NCI-H82 treated with DMSO at 0.1 percent for 48 hours (cell line): ENCODE data around the gene CFAP210.

Experiments
- DNase-seq: peaks from one replicate; lab custom pipeline; 2025; ENCODE audit not compliant: unreplicated experiment; lab: John Stamatoyannopoulos, UW

Gene CFAP210

GRCh38 chr2:169694113-169694893 lies at the start of gene CFAP210, which contains the start of gene PHOSPHO2:
CFAP210 (minus strand) TSS chr2:169694405; CDS start chr2:169694327, 78 bp downstream.
PHOSPHO2 (plus strand) TSS chr2:169694469; CDS start chr2:169700972, 6,503 bp downstream.
- DNase-seq, result peak; percentile 88

GRCh38 chr2:169743549-169743948 lies 49.3 kb upstream of the CFAP210 start:
- peak; percentile 77 for DNase-seq

- DNase-seq, result no peak
Measured at GRCh38 chr2:169739351-169739750, 45.1 kb upstream of the CFAP210 start.

- no peak for DNase-seq
Measured at GRCh38 chr2:169738566-169739229, 44.5 kb upstream of the CFAP210 start.

GRCh38 chr2:169736902-169737301 lies 42.7 kb upstream of the CFAP210 start:
- no peak for DNase-seq

- DNase-seq, result no peak
Measured at GRCh38 chr2:169735623-169736022, 41.4 kb upstream of the CFAP210 start.

- DNase-seq, result no peak
Measured at GRCh38 chr2:169734169-169734847, 40.1 kb upstream of the CFAP210 start.

- no peak for DNase-seq
Measured at GRCh38 chr2:169732583-169733358, 38.6 kb upstream of the CFAP210 start.

GRCh38 chr2:169732075-169732474 lies 37.9 kb upstream of the CFAP210 start:
- DNase-seq, result peak; percentile 38

- no peak for DNase-seq
Measured at GRCh38 chr2:169729274-169729605, 35.0 kb upstream of the CFAP210 start.

GRCh38 chr2:169727065-169727464 lies 32.9 kb upstream of the CFAP210 start:
- DNase-seq, result no peak

- DNase-seq, result no peak
Measured at GRCh38 chr2:169721016-169721415, 26.8 kb upstream of the CFAP210 start.

GRCh38 chr2:169718930-169719504 lies 24.8 kb upstream of the CFAP210 start:
- no peak for DNase-seq

GRCh38 chr2:169717691-169718063 lies 23.5 kb upstream of the CFAP210 start:
- no peak for DNase-seq

- DNase-seq, result no peak
Measured at GRCh38 chr2:169716938-169717690, 22.9 kb upstream of the CFAP210 start.

GRCh38 chr2:169716238-169716886 lies 22.2 kb upstream of the CFAP210 start:
- peak; percentile 22 for DNase-seq

- DNase-seq, result no peak
Measured at GRCh38 chr2:169715379-169716237, 21.4 kb upstream of the CFAP210 start.

GRCh38 chr2:169714699-169715098 lies 20.5 kb upstream of the CFAP210 start:
- DNase-seq, result no peak

GRCh38 chr2:169713331-169713730 lies 19.1 kb upstream of the CFAP210 start:
- DNase-seq, result no peak
